Endothelial cell of umbilical vein (primary cell): ENCODE measurements around the gene SLC6A6. TPM values are rescaled to one million over a fixed set of nuclear protein-coding genes. Genes with fewer than 3 reads are reported as not detected.

ENCODE experiments used
- BruUV-seq: library from RNA; stranded (reverse); fragments of 400-500 nt; replicated peaks from 2 replicates; lab custom pipeline; 2021; lab: Mats Ljungman, UMichigan
- CTCF ChIA-PET: fragments of 300-600, 350-600 bp; sonication (Branson Sonifier 250); formaldehyde crosslinking; loops from one replicate; lab custom pipeline; 2021; ENCODE audit warnings: antibody characterized with exemption, inconsistent platforms; lab: Charles Lee
- POLR2A ChIA-PET: fragments of 300-600, 350-600 bp; sonication (Branson Sonifier 250); formaldehyde crosslinking; loops from one replicate; lab custom pipeline; 2021; ENCODE audit warnings: antibody characterized with exemption, inconsistent platforms; lab: Charles Lee
- DNase-seq: peaks from one replicate; pipeline ENCODE4 v3.0.0-alpha.2; 2011; ENCODE audit warnings: low read depth, low spot score
- FAIRE-seq: peaks from 2 replicates; lab custom pipeline; 2011; peaks lifted over from hg19 to GRCh38; lab: Jason Lieb, UNC
- H2AFZ ChIP-seq: 2 replicates; pipeline ENCODE4 v1.6.0; 2012; ENCODE audit warnings: low read depth, low read length, control low read depth, inconsistent platforms
- H3K27ac ChIP-seq: 2 replicates; pipeline ENCODE4 v1.5.1; 2011; ENCODE audit warnings: low read depth, mild to moderate bottlenecking, control low read depth, low read length, moderate library complexity; ENCODE audit not compliant: insufficient read depth
- H3K27me3 ChIP-seq, 2 experiments: 2 replicates each; pipeline versions ENCODE4 v1.6.0 to v1.6.1; 2011; ENCODE audit warnings: low read length in 2 of 2, mixed read lengths in 1 of 2; ENCODE audit not compliant: control insufficient read depth in 2 of 2, insufficient read depth in 2 of 2
- H3K36me3 ChIP-seq, 2 experiments: 2 replicates in 1 of 2; 3 replicates in 1 of 2; pipeline ENCODE4 v1.5.1; 2011; ENCODE audit warnings: low read length in 2 of 2, mild to moderate bottlenecking in 1 of 2, moderate library complexity in 1 of 2; ENCODE audit not compliant: control insufficient read depth in 2 of 2, insufficient read depth in 2 of 2; ENCODE audit errors: extremely low read depth in 1 of 2
- H3K4me1 ChIP-seq: 3 replicates; pipeline ENCODE4 v1.5.1; 2011; ENCODE audit warnings: mild to moderate bottlenecking, low read length; ENCODE audit not compliant: control insufficient read depth, insufficient read depth; ENCODE audit errors: extremely low read depth
- H3K4me2 ChIP-seq: 2 replicates; pipeline ENCODE4 v1.6.1; 2011; ENCODE audit warnings: low read length, control low read depth, mixed read lengths; ENCODE audit not compliant: insufficient read depth
- H3K4me3 ChIP-seq, 3 experiments: fragments of 200-600 bp in 1 of 3; sonication (generic), shearing (Covaris generic) in 1 of 3; replicated peaks in 1 of 3; 2 replicates each; pipeline ENCODE4 v1.5.1; 2011 to 2016; ENCODE audit warnings: control low read depth in 3 of 3, low read length in 3 of 3, mild to moderate bottlenecking in 2 of 3, inconsistent platforms in 1 of 3, low read depth in 1 of 3, moderate library complexity in 1 of 3; ENCODE audit not compliant: insufficient read depth in 1 of 3
- H3K79me2 ChIP-seq: 2 replicates; pipeline ENCODE4 v1.6.0; 2012; ENCODE audit warnings: low read length, inconsistent platforms; ENCODE audit not compliant: control insufficient read depth, insufficient read depth
- H3K9ac ChIP-seq: replicated peaks from 2 replicates; pipeline ENCODE3; 2011; ENCODE audit warnings: low read length, control low read depth; ENCODE audit not compliant: insufficient read depth; ENCODE audit errors: extremely low read depth
- H3K9me1 ChIP-seq: replicated peaks from 3 replicates; pipeline ENCODE4 v1.6.0; 2011; ENCODE audit warnings: mild to moderate bottlenecking, low read length; ENCODE audit not compliant: control insufficient read depth, insufficient read depth; ENCODE audit errors: extremely low read depth
- H3K9me3 ChIP-seq: replicated peaks from 2 replicates; pipeline ENCODE4 v1.5.1; 2012; ENCODE audit warnings: low read length, inconsistent platforms; ENCODE audit not compliant: control insufficient read depth, insufficient read depth
- H4K20me1 ChIP-seq: replicated peaks from 2 replicates; pipeline ENCODE3; 2011; ENCODE audit warnings: mild to moderate bottlenecking, low read length; ENCODE audit not compliant: control insufficient read depth, insufficient read depth; ENCODE audit errors: extremely low read depth
- EZH2 ChIP-seq: IDR thresholded peaks from 2 replicates; pipeline ENCODE4 v1.6.1; 2012; ENCODE audit warnings: borderline replicate concordance, low read depth, mild to moderate bottlenecking, moderate library complexity, low read length, inconsistent platforms; ENCODE audit not compliant: severe bottlenecking
- FOS ChIP-seq: IDR thresholded peaks from 2 replicates; pipeline ENCODE4 v1.6.1; 2011; ENCODE audit warnings: mild to moderate bottlenecking, low read length, moderate library complexity, borderline replicate concordance; ENCODE audit not compliant: insufficient read depth
- GATA2 ChIP-seq: IDR thresholded peaks from 2 replicates; pipeline ENCODE4 v1.7.0; 2011; ENCODE audit warnings: low read depth, mild to moderate bottlenecking, moderate library complexity, mixed read lengths, low read length; ENCODE audit not compliant: insufficient read length, insufficient read depth
- JUN ChIP-seq: IDR thresholded peaks from 2 replicates; pipeline ENCODE4 v1.6.1; 2011; ENCODE audit warnings: borderline replicate concordance, low read depth; ENCODE audit not compliant: insufficient read length, insufficient read depth
- MYC ChIP-seq: IDR thresholded peaks from one replicate; pipeline ENCODE4 v1.6.1; 2011; ENCODE audit warnings: mild to moderate bottlenecking, low read depth, low read length
- POLR2A ChIP-seq: IDR thresholded peaks from 2 replicates; pipeline ENCODE4 v1.6.1; 2012; ENCODE audit warnings: low read depth, mild to moderate bottlenecking, control low read depth, low read length
- POLR2AphosphoS5 ChIP-seq: IDR thresholded peaks from 2 replicates; pipeline ENCODE4 v1.6.1; 2012; ENCODE audit warnings: low read depth, mild to moderate bottlenecking, control low read depth, low read length, moderate library complexity; ENCODE audit not compliant: insufficient read depth
- dilution Hi-C: fragments of 300-500 bp; cut with MboI; formaldehyde crosslinking; loops from one replicate; pipeline ENCODE4 v1.15.0; 2019; ENCODE audit warnings: low sequenced_read_pairs; ENCODE audit not compliant: extremely low pct_ligation_motif_present
- intact Hi-C: fragments of 100-400 bp; cut with micrococcal nuclease; formaldehyde crosslinking; loops from one replicate; pipeline ENCODE4 v1.10.0; 2022
- polyA plus RNA-seq, 4 experiments: library from polyadenylated mRNA; depleted of rRNA in 3 of 4; stranded (reverse) in 3 of 4; unstranded in 1 of 4; fragments of >200 nt; gene quantifications; 2 replicates each; pipeline versions ENCODE4 v1.2.1 to v1.2.3, GENCODE V29; 2011 to 2012; ENCODE audit warnings: missing spikeins in 1 of 4
- total RNA-seq: library from RNA; stranded (reverse); gene quantifications from 2 replicates; pipeline ENCODE4 v1.2.3, GENCODE V29; 2021
- TF ChIP-seq, protein P1 (sequence below), 2 donors: IDR thresholded peaks; 1 replicate in 1 of 2; 2 replicates in 1 of 2; pipeline ENCODE4 v1.5.1; 2011; ENCODE audit warnings: low read length in 2 of 2, mild to moderate bottlenecking in 2 of 2, moderate library complexity in 2 of 2, control low read depth in 1 of 2, inconsistent platforms in 1 of 2, low read depth in 1 of 2; ENCODE audit not compliant: insufficient read depth in 1 of 2; ENCODE audit errors: extremely low read depth in 1 of 2
- TF ChIP-seq, protein P2 (sequence below): IDR thresholded peaks from 2 replicates; pipeline ENCODE4 v1.6.1; 2011; ENCODE audit not compliant: insufficient read depth, insufficient read length

SLC6A6 gene
- total and polyA plus RNA-seq, 2 donors (not counting 3 experiments of a cell fraction or from before 2014, with no cell fraction given), result 25.7 to 38.0 TPM

DNA sequence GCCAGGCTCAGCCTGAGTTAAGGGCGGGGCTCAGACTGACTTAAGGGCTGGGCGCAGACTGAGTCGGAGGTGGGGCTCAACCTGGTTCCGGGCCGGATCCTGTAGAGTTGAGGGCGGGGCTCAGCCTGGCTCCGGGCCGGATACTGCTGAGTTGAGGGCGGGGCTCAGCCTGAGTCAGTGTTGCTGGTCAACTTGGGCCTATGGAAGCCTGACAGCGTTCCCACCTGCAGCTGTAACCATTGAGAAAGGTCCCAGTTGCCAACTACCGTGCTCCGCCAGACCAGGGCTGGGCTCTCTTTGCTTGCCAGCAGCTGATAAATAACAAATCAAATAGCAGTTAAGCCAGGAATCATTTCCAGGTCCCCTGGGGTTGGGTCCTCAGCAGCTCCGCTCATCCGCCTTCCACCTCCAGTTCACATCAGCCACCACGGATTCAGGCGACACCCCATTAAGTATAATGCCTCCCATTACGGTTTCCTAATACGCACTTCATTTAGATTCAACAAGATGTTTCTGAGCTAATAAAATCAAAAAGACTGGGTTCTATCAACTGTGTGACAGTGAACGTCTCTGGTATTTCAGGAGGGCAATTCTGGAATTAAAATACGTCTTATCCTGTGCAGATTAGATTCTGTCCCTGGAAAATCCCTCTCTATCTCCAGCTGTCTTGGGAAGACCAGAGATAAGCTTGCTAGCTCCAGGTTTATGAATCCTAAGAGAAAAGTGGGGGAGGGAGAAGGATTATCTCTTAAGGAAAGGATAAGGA lies 130.5 kb downstream of the SLC6A6 start:
- H3K9me1 ChIP-seq, result no peaks in the 10 kb centered on the region
- no peak overlapping the region for H3K9ac ChIP-seq
- no peak overlapping the region for H2AFZ ChIP-seq
- intact Hi-C loops (no loop called here), dilution Hi-C loops (no loop called here)
- H4K20me1 ChIP-seq, result no peaks in the 10 kb centered on the region
- POLR2A ChIA-PET, result no interaction called here
- H3K4me3 ChIP-seq, result no peak overlapping the region
- no peaks in the 10 kb centered on the region for H3K79me2 ChIP-seq
- CTCF ChIA-PET, result interaction anchor here (1.3 to 1.5 kb wide), 3 partner anchors 24 to 636 kb away, joined by 3 to 5 read pairs (median 4); no protein-coding TSS in a partner anchor
- no TSS peak for BruUV-seq
- no peak overlapping the region for H3K27ac ChIP-seq
- no peak for DNase-seq
- no peak overlapping the region for H3K4me2 ChIP-seq
- no peaks in the 10 kb centered on the region for H3K4me1 ChIP-seq
- no peaks in the 10 kb centered on the region for H3K9me3 ChIP-seq
- peaks cover 0 to 4% of the 10 kb centered on the region in 2 experiments for H3K27me3 ChIP-seq
- FAIRE-seq, result no peak
- TF ChIP-seq MYC (no peak), EZH2 (no peak), FOS (no peak), JUN (no peak), GATA2 (no peak), POLR2A (no peak), POLR2AphosphoS5 (no peak)
- TF ChIP-seq, protein P1, sequence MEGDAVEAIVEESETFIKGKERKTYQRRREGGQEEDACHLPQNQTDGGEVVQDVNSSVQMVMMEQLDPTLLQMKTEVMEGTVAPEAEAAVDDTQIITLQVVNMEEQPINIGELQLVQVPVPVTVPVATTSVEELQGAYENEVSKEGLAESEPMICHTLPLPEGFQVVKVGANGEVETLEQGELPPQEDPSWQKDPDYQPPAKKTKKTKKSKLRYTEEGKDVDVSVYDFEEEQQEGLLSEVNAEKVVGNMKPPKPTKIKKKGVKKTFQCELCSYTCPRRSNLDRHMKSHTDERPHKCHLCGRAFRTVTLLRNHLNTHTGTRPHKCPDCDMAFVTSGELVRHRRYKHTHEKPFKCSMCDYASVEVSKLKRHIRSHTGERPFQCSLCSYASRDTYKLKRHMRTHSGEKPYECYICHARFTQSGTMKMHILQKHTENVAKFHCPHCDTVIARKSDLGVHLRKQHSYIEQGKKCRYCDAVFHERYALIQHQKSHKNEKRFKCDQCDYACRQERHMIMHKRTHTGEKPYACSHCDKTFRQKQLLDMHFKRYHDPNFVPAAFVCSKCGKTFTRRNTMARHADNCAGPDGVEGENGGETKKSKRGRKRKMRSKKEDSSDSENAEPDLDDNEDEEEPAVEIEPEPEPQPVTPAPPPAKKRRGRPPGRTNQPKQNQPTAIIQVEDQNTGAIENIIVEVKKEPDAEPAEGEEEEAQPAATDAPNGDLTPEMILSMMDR (IDR thresholded peaks at IDR 0.05; ENCODE audit: extremely low read depth in 1 of 2, insufficient read depth in 1 of 2, low read depth in 1 of 2, low read length in 2 of 2), result no peak
- TF ChIP-seq, protein P2, sequence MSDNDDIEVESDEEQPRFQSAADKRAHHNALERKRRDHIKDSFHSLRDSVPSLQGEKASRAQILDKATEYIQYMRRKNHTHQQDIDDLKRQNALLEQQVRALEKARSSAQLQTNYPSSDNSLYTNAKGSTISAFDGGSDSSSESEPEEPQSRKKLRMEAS, result no peak
- H3K36me3 ChIP-seq, result no peaks in the 10 kb centered on the region
